ENCODE results near the gene MTR.

MTR gene

GRCh38 chr1:236844499-236845271 lies 49.6 kb downstream of the MTR start:
- peak; percentile 50 for DNase-seq (ENCODE audit: low read depth)
- TF ChIP-seq CTCF (conservative IDR thresholded peaks at IDR 0.05; ENCODE audit: control insufficient read depth, insufficient read depth, low read depth, low read length), result no peak
- H3K4me3 ChIP-seq (ENCODE audit: control insufficient read depth, low read depth, low read length), result no peak overlapping the region

- no peak for DNase-seq (ENCODE audit: low read depth)
- H3K4me3 ChIP-seq (ENCODE audit: control insufficient read depth, low read depth, low read length), result no peak overlapping the region
- no peak for TF ChIP-seq CTCF (conservative IDR thresholded peaks at IDR 0.05; ENCODE audit: control insufficient read depth, insufficient read depth, low read depth, low read length)
These were observed 50.7 kb downstream of the MTR start for GRCh38 chr1:236845830-236846229.

GRCh38 chr1:236848274-236848923 lies 53.3 kb downstream of the MTR start:
- no peak overlapping the region for H3K4me3 ChIP-seq (ENCODE audit: control insufficient read depth, low read depth, low read length)
- TF ChIP-seq CTCF (conservative IDR thresholded peaks at IDR 0.05; ENCODE audit: control insufficient read depth, insufficient read depth, low read depth, low read length), result no peak
- no peak for DNase-seq (ENCODE audit: low read depth)

- H3K4me3 ChIP-seq (ENCODE audit: control insufficient read depth, low read depth, low read length), result no peak overlapping the region
- no peak for TF ChIP-seq CTCF (conservative IDR thresholded peaks at IDR 0.05; ENCODE audit: control insufficient read depth, insufficient read depth, low read depth, low read length)
- no peak for DNase-seq (ENCODE audit: low read depth)
These were observed 55.2 kb downstream of the MTR start for GRCh38 chr1:236850077-236850979.

GRCh38 chr1:236851871-236852270 lies 56.8 kb downstream of the MTR start:
- TF ChIP-seq CTCF (conservative IDR thresholded peaks at IDR 0.05; ENCODE audit: control insufficient read depth, insufficient read depth, low read depth, low read length), result no peak
- no peak overlapping the region for H3K4me3 ChIP-seq (ENCODE audit: control insufficient read depth, low read depth, low read length)
- no peak for DNase-seq (ENCODE audit: low read depth)

- H3K4me3 ChIP-seq (ENCODE audit: control insufficient read depth, low read depth, low read length), result no peak overlapping the region
- no peak for TF ChIP-seq CTCF (conservative IDR thresholded peaks at IDR 0.05; ENCODE audit: control insufficient read depth, insufficient read depth, low read depth, low read length)
- DNase-seq (ENCODE audit: low read depth), result no peak
These were observed 59.0 kb downstream of the MTR start for GRCh38 chr1:236853921-236854604.

Data from fibroblast of mammary gland (primary cell).